GM23338 (cell line): ENCODE measurements around the gene PLEKHA7. TPM values are rescaled to one million over a fixed set of nuclear protein-coding genes. Genes with fewer than 3 reads are reported as not detected.

Source experiments
- ATAC-seq: fragments of 200-7000 bp; cut with Tn5 transposase; 3 replicates; pipeline ENCODE4 v1.9.1; 2020
- DNase-seq: peaks from one replicate; pipeline ENCODE4 v3.0.0-alpha.2; 2015; ENCODE audit warnings: low spot score
- H2AFZ ChIP-seq: fragments of 200-600 bp; sonication (generic); 2 replicates; pipeline ENCODE4 v1.8.0; 2016; ENCODE audit warnings: antibody characterized with exemption, mild to moderate bottlenecking, moderate library complexity
- H3F3A ChIP-seq: fragments of 200-600 bp; sonication (generic); replicated peaks from 2 replicates; pipeline ENCODE4 v1.8.0; 2017; ENCODE audit warnings: antibody characterized with exemption, mixed run types, low read depth
- H3K27ac ChIP-seq: fragments of 200-600 bp; sonication (generic); 2 replicates; pipeline ENCODE4 v1.6.1; 2016; ENCODE audit warnings: low read depth
- H3K27me3 ChIP-seq: fragments of 200-600 bp; sonication (generic); 2 replicates; pipeline ENCODE4 v1.8.0; 2016; ENCODE audit warnings: mild to moderate bottlenecking, mixed run types, moderate library complexity; ENCODE audit not compliant: insufficient read depth
- H3K36me3 ChIP-seq: fragments of 200-600 bp; sonication (generic); 2 replicates; pipeline ENCODE4 v1.8.0; 2016; ENCODE audit warnings: mild to moderate bottlenecking; ENCODE audit not compliant: insufficient read depth
- H3K4me1 ChIP-seq: fragments of 200-600 bp; sonication (generic); 2 replicates; pipeline ENCODE4 v1.8.0; 2016; ENCODE audit warnings: mild to moderate bottlenecking, moderate library complexity; ENCODE audit not compliant: insufficient read depth
- H3K4me2 ChIP-seq: fragments of 200-600 bp; sonication (generic); 2 replicates; pipeline ENCODE4 v1.7.1; 2017; ENCODE audit warnings: mixed run types
- H3K4me3 ChIP-seq: fragments of 200-600 bp; sonication (generic); 2 replicates; pipeline ENCODE4 v1.6.1; 2016; ENCODE audit warnings: mixed run types
- H3K79me2 ChIP-seq: fragments of 200-600 bp; sonication (generic); replicated peaks from 2 replicates; pipeline ENCODE4 v1.8.0; 2017; ENCODE audit warnings: mild to moderate bottlenecking; ENCODE audit not compliant: insufficient read depth
- H3K9me2 ChIP-seq: fragments of 200-600 bp; sonication (generic); 2 replicates; pipeline ENCODE4 v1.8.0; 2017; ENCODE audit not compliant: insufficient read depth
- H4K20me1 ChIP-seq: fragments of 200-600 bp; sonication (generic); replicated peaks from 2 replicates; pipeline ENCODE4 v1.8.0; 2017; ENCODE audit warnings: mild to moderate bottlenecking; ENCODE audit not compliant: insufficient read depth
- H3K27ac Mint-ChIP-seq: 2 replicates; pipeline ENCODE4 v1.8.0; 2020; ENCODE audit warnings: inconsistent platforms, mild to moderate bottlenecking, moderate library complexity, mixed read lengths
- H3K27me3 Mint-ChIP-seq: 3 replicates; pipeline ENCODE4 v1.8.0; 2022; ENCODE audit warnings: low read depth, mild to moderate bottlenecking, moderate library complexity, mixed read lengths, inconsistent platforms; ENCODE audit not compliant: insufficient read depth, poor library complexity
- H3K36me3 Mint-ChIP-seq: 3 replicates; pipeline ENCODE4 v1.8.0; 2021; ENCODE audit warnings: low read depth, mild to moderate bottlenecking, inconsistent platforms, moderate library complexity, mixed read lengths
- H3K4me1 Mint-ChIP-seq: 3 replicates; pipeline ENCODE4 v1.8.0; 2020; ENCODE audit warnings: mild to moderate bottlenecking, inconsistent platforms, mixed read lengths
- H3K4me3 Mint-ChIP-seq: 3 replicates; pipeline ENCODE4 v1.8.0; 2021; ENCODE audit warnings: moderate library complexity, mild to moderate bottlenecking, inconsistent platforms, mixed read lengths
- H3K9me3 Mint-ChIP-seq: 3 replicates; pipeline ENCODE4 v1.8.0; 2020; ENCODE audit warnings: moderate library complexity, mild to moderate bottlenecking, inconsistent platforms, mixed read lengths
- CREB1 ChIP-seq: fragments of 250-450 bp; sonication (Bioruptor Pico); IDR thresholded peaks from 2 replicates; pipeline ENCODE4 v1.5.0; 2020; ENCODE audit warnings: low read depth, mild to moderate bottlenecking, moderate library complexity
- EZH2 ChIP-seq: fragments of 200-600 bp; sonication (generic); IDR thresholded peaks from one replicate; pipeline ENCODE4 v1.8.0; 2017; ENCODE audit warnings: antibody characterized with exemption, mild to moderate bottlenecking, low read depth; ENCODE audit not compliant: unreplicated experiment
- EZH2phosphoT487 ChIP-seq: fragments of 200-600 bp; sonication (generic); IDR thresholded peaks from one replicate; pipeline ENCODE4 v1.8.1; 2018; ENCODE audit warnings: antibody characterized with exemption; ENCODE audit not compliant: unreplicated experiment
- JUNB ChIP-seq: IDR thresholded peaks from one replicate; pipeline ENCODE4 v1.6.1; 2016; ENCODE audit warnings: antibody characterized with exemption; ENCODE audit not compliant: unreplicated experiment
- NANOG ChIP-seq: IDR thresholded peaks from 2 replicates; pipeline ENCODE4 v1.6.1; 2016; ENCODE audit warnings: antibody characterized with exemption, borderline replicate concordance
- POLR2AphosphoS5 ChIP-seq: IDR thresholded peaks from 2 replicates; pipeline ENCODE4 v1.6.1; 2016; ENCODE audit warnings: antibody characterized with exemption, low read depth
- STAT1 ChIP-seq: IDR thresholded peaks from one replicate; pipeline ENCODE4 v1.6.1; 2016; ENCODE audit warnings: antibody characterized with exemption; ENCODE audit not compliant: unreplicated experiment
- ZNF114 ChIP-seq: fragments of 250-450 bp; sonication (Bioruptor Pico); IDR thresholded peaks from 2 replicates; pipeline ENCODE4 v1.5.0; 2020; ENCODE audit warnings: mild to moderate bottlenecking, moderate library complexity
- ZNF331 ChIP-seq: fragments of 250-450 bp; sonication (Bioruptor Pico); IDR thresholded peaks from 2 replicates; pipeline ENCODE4 v1.5.0; 2020; ENCODE audit warnings: low read depth, mild to moderate bottlenecking, moderate library complexity
- polyA plus RNA-seq: library from polyadenylated mRNA; unstranded; fragments of >200 nt; fragmentation: Nextera tagmentation; extraction: Ambion mirVana; gene quantifications from 2 replicates; pipeline ENCODE4 v1.2.1, GENCODE V29; 2016
- total RNA-seq: library from RNA; depleted of rRNA; stranded (reverse); fragments of >200 nt; shearing (Covaris generic); gene quantifications from 2 replicates; pipeline ENCODE4 v1.2.3, GENCODE V29; 2014
- TF ChIP-seq, protein P1 (sequence below), 2 experiments: fragments of 200-600 bp in 1 of 2; sonication (generic) in 1 of 2; conservative IDR thresholded peaks; 2 replicates each; pipeline versions ENCODE4 v1.5.1 to v1.6.1; 2016 to 2017; ENCODE audit warnings: antibody characterized with exemption in 2 of 2, low read depth in 2 of 2, mild to moderate bottlenecking in 2 of 2, moderate library complexity in 1 of 2
- TF ChIP-seq, protein P2 (sequence below): IDR thresholded peaks from one replicate; pipeline ENCODE4 v1.6.1; 2018; ENCODE audit warnings: antibody characterized with exemption; ENCODE audit not compliant: unreplicated experiment
- TF ChIP-seq, protein P3 (sequence below): fragments of 250-450 bp; sonication (Bioruptor Pico); IDR thresholded peaks from 2 replicates; pipeline ENCODE4 v1.5.0; 2020; ENCODE audit warnings: mild to moderate bottlenecking, moderate library complexity
- TF ChIP-seq, protein P4 (sequence below): IDR thresholded peaks from 2 replicates; pipeline ENCODE4 v1.6.1; 2016; ENCODE audit warnings: antibody characterized with exemption

The PLEKHA7 gene
- total and polyA plus RNA-seq, 2 experiments from 2014 or later = 9.7 to 15.8 TPM

DNA sequence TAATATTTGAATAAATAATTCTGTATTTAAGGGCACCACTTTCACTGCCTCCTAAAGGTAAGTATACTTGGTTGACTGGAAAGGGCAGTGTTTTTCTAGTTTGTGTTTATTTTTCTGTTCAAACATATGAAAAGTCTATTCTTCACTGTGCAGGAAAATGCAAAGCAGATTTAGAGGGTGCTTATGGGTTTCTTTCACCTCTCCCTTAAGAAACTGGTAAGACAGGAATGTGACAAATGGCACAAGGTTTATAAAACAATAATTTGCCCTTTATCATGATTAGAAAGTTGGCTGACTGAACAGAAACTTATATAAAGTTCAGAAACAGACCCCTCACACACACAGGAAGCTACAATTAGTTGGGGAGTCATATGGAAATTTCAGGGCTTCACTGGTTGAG is 60.6 kb downstream of the PLEKHA7 start:
- Histone ChIP-seq H4K20me1 (no peaks in the 10 kb centered on the region; the same call in 1 of the 2 replicates), H3K36me3 (no peaks in the 10 kb centered on the region), H3K4me2 (no peak overlapping the region), H3K79me2 (peaks cover 8% of the 10 kb centered on the region; the same call in 1 of the 2 replicates), H3K27ac (no peak overlapping the region), H3K9me2 (no peaks in the 10 kb centered on the region), H3F3A (no peaks in the 10 kb centered on the region), H3K4me3 (no peak overlapping the region), H3K27me3 (no peaks in the 10 kb centered on the region), H2AFZ (no peak overlapping the region), H3K4me1 (peaks cover 17% of the 10 kb centered on the region)
- no peaks in the 10 kb centered on the region for H3K9me3 Mint-ChIP-seq
- DNase-seq = no peak
- no peak for ATAC-seq
- peaks cover 33% of the 10 kb centered on the region for H3K4me1 Mint-ChIP-seq
- no peaks in the 10 kb centered on the region for H3K36me3 Mint-ChIP-seq
- TF ChIP-seq, protein P1, sequence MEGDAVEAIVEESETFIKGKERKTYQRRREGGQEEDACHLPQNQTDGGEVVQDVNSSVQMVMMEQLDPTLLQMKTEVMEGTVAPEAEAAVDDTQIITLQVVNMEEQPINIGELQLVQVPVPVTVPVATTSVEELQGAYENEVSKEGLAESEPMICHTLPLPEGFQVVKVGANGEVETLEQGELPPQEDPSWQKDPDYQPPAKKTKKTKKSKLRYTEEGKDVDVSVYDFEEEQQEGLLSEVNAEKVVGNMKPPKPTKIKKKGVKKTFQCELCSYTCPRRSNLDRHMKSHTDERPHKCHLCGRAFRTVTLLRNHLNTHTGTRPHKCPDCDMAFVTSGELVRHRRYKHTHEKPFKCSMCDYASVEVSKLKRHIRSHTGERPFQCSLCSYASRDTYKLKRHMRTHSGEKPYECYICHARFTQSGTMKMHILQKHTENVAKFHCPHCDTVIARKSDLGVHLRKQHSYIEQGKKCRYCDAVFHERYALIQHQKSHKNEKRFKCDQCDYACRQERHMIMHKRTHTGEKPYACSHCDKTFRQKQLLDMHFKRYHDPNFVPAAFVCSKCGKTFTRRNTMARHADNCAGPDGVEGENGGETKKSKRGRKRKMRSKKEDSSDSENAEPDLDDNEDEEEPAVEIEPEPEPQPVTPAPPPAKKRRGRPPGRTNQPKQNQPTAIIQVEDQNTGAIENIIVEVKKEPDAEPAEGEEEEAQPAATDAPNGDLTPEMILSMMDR (conservative IDR thresholded peaks at IDR 0.05; ENCODE audit: low read depth in 2 of 2) = no peak
- TF ChIP-seq NANOG (no peak), ZNF114 (CRISPR knock-in tag) (no peak), JUNB (no peak), CREB1 (no peak), EZH2 (no peak), STAT1 (no peak), POLR2AphosphoS5 (no peak), ZNF331 (CRISPR knock-in tag) (no peak), EZH2phosphoT487 (no peak)
- TF ChIP-seq, protein P2, sequence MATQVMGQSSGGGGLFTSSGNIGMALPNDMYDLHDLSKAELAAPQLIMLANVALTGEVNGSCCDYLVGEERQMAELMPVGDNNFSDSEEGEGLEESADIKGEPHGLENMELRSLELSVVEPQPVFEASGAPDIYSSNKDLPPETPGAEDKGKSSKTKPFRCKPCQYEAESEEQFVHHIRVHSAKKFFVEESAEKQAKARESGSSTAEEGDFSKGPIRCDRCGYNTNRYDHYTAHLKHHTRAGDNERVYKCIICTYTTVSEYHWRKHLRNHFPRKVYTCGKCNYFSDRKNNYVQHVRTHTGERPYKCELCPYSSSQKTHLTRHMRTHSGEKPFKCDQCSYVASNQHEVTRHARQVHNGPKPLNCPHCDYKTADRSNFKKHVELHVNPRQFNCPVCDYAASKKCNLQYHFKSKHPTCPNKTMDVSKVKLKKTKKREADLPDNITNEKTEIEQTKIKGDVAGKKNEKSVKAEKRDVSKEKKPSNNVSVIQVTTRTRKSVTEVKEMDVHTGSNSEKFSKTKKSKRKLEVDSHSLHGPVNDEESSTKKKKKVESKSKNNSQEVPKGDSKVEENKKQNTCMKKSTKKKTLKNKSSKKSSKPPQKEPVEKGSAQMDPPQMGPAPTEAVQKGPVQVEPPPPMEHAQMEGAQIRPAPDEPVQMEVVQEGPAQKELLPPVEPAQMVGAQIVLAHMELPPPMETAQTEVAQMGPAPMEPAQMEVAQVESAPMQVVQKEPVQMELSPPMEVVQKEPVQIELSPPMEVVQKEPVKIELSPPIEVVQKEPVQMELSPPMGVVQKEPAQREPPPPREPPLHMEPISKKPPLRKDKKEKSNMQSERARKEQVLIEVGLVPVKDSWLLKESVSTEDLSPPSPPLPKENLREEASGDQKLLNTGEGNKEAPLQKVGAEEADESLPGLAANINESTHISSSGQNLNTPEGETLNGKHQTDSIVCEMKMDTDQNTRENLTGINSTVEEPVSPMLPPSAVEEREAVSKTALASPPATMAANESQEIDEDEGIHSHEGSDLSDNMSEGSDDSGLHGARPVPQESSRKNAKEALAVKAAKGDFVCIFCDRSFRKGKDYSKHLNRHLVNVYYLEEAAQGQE = no peak
- TF ChIP-seq, protein P3, sequence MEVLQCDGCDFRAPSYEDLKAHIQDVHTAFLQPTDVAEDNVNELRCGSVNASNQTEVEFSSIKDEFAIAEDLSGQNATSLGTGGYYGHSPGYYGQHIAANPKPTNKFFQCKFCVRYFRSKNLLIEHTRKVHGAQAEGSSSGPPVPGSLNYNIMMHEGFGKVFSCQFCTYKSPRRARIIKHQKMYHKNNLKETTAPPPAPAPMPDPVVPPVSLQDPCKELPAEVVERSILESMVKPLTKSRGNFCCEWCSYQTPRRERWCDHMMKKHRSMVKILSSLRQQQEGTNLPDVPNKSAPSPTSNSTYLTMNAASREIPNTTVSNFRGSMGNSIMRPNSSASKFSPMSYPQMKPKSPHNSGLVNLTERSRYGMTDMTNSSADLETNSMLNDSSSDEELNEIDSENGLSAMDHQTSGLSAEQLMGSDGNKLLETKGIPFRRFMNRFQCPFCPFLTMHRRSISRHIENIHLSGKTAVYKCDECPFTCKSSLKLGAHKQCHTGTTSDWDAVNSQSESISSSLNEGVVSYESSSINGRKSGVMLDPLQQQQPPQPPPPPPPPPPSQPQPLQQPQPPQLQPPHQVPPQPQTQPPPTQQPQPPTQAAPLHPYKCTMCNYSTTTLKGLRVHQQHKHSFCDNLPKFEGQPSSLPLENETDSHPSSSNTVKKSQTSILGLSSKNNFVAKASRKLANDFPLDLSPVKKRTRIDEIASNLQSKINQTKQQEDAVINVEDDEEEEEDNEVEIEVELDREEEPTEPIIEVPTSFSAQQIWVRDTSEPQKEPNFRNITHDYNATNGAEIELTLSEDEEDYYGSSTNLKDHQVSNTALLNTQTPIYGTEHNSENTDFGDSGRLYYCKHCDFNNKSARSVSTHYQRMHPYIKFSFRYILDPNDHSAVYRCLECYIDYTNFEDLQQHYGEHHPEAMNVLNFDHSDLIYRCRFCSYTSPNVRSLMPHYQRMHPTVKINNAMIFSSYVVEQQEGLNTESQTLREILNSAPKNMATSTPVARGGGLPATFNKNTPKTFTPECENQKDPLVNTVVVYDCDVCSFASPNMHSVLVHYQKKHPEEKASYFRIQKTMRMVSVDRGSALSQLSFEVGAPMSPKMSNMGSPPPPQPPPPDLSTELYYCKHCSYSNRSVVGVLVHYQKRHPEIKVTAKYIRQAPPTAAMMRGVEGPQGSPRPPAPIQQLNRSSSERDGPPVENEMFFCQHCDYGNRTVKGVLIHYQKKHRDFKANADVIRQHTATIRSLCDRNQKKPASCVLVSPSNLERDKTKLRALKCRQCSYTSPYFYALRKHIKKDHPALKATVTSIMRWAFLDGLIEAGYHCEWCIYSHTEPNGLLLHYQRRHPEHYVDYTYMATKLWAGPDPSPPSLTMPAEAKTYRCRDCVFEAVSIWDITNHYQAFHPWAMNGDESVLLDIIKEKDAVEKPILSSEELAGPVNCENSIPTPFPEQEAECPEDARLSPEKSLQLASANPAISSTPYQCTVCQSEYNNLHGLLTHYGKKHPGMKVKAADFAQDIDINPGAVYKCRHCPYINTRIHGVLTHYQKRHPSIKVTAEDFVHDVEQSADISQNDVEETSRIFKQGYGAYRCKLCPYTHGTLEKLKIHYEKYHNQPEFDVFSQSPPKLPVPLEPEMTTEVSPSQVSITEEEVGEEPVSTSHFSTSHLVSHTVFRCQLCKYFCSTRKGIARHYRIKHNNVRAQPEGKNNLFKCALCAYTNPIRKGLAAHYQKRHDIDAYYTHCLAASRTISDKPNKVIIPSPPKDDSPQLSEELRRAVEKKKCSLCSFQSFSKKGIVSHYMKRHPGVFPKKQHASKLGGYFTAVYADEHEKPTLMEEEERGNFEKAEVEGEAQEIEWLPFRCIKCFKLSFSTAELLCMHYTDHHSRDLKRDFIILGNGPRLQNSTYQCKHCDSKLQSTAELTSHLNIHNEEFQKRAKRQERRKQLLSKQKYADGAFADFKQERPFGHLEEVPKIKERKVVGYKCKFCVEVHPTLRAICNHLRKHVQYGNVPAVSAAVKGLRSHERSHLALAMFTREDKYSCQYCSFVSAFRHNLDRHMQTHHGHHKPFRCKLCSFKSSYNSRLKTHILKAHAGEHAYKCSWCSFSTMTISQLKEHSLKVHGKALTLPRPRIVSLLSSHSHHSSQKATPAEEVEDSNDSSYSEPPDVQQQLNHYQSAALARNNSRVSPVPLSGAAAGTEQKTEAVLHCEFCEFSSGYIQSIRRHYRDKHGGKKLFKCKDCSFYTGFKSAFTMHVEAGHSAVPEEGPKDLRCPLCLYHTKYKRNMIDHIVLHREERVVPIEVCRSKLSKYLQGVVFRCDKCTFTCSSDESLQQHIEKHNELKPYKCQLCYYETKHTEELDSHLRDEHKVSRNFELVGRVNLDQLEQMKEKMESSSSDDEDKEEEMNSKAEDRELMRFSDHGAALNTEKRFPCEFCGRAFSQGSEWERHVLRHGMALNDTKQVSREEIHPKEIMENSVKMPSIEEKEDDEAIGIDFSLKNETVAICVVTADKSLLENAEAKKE (CRISPR knock-in tag) = no peak
- TF ChIP-seq, protein P4, sequence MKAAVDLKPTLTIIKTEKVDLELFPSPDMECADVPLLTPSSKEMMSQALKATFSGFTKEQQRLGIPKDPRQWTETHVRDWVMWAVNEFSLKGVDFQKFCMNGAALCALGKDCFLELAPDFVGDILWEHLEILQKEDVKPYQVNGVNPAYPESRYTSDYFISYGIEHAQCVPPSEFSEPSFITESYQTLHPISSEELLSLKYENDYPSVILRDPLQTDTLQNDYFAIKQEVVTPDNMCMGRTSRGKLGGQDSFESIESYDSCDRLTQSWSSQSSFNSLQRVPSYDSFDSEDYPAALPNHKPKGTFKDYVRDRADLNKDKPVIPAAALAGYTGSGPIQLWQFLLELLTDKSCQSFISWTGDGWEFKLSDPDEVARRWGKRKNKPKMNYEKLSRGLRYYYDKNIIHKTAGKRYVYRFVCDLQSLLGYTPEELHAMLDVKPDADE = no peak
- H3K27me3 Mint-ChIP-seq = no peaks in the 10 kb centered on the region
- H3K4me3 Mint-ChIP-seq = no peak overlapping the region
- H3K27ac Mint-ChIP-seq = no peak overlapping the region
